Activated CD4-positive, CD25-positive, alpha-beta regulatory T cell treated with anti-CD3 and anti-CD28 coated beads, Interleukin-2, amount 50 U/mL, for 24 hours (primary cell): ENCODE measurements around the gene ZBTB43.

ENCODE experiments used
- ATAC-seq, 2 donors: fragments of 150-1000 bp; cut with Tn5 transposase; one replicate each; pipeline ENCODE4 v1.10.0; 2021; ENCODE audit warnings: mild to moderate bottlenecking in 1 of 2, moderate library complexity in 1 of 2

ZBTB43 gene

GRCh38 chr9:126832440-126832839 is 27.6 kb downstream of the ZBTB43 start:
- ATAC-seq = no peak

- ATAC-seq = no peak
Measured at GRCh38 chr9:126833020-126833419, 28.2 kb downstream of the ZBTB43 start.

DNA sequence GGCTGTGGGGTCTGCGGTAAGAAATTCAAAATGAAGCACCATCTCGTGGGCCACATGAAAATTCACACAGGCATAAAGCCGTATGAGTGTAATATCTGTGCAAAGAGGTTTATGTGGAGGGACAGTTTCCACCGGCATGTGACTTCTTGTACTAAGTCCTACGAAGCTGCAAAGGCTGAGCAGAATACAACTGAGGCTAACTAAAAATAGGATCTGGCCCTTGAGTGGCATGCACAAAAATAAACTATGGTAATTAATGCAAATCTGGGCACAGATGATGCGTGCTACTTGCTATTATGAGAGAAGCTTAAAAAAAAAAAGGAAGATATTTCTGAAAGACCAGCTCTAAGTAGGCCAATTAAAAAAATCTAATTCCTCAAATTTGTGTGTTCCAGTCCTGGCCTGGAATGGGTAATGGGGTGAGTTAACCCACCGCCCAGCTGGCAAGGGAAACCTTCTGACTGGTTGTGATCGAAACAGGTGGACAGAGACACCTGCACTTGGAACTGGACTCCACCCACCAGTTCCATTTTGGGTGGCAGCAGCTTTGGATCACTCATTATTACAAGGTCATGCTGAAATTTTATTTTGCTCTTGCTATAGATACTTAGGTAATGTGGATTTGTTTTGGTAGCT is 29.0 kb downstream of the ZBTB43 start:
- no peak for ATAC-seq

DNA sequence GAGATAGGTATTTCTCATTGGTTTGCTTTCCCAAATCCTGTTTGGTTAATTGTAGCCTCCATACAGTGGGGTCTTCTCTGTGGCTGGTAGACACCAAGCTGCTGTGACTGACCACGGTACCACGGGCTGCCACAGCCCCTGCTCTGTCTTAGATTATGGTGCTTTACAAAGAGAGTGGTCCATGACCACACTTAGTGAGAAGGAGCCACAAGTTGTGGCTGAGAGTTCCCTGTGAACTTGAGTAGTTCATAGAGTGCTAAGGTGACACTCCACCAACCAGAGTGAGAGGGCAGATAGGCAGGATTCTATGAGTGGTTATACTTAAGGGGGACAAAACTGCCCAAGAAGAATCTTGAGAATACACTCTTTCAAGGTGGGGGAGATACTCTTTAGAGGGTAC is 29.8 kb downstream of the ZBTB43 start:
- ATAC-seq = no peak

- no peak for ATAC-seq
Measured at GRCh38 chr9:126836216-126836615, 31.4 kb downstream of the ZBTB43 start.

DNA sequence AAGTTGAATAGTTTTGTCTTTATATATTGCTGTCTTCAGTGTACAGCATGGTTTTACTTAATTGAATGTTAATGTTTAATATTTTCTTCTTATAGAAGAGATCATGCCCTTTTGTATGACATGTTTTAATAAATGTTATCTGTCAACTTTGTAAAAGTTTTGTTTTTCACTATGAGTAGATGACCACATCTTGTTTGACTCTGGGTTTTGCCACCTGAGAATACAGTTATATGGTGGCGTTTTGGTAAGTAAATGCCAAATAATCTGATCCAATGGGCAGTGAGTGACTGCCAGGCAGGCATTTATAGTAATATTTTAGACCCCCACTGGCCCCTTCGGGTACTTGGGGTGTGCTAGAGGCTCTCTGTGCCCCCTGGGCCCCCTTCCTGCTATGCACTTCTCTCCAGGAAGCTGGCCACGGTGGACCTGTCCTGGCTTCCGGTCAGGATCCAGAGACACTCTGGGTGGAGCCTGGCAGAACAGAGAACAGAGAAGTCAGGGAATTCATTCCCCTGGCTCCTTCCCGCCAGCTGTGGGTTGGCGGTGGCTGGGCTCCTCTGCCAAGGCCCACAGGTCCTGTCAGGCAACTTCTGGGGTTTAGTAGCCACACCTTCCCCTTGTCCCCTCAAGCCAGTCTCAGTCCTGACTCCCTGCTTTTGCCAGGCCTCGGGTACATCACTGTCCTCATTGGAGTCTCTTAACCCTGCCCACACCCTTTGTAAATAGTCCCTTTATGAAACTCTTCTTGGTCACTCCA is 33.4 kb downstream of the ZBTB43 start:
- peak in 1 of 2 donors; percentile 64 for ATAC-seq

DNA sequence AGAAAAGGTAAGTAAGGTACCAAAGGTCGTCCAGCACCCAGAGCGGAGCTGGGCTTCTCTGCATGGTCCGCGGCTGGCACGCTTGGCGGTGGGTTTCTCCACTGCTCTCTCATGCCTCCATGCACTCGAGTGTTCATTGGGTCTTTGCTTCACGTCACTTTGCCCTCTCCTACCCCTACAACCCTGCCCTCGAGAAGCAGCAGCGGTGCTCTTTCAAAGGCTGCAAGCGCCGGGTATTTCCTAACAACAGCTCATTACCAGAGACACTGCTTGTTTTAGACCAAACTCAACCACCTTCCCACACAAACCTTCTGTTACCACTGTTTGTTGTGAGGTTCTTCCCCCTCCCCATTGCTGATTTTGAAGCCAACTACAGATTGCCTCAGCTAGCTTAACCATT is 34.1 kb downstream of the ZBTB43 start:
- no peak for ATAC-seq

GRCh38 chr9:126839301-126839700 is 34.5 kb downstream of the ZBTB43 start:
- no peak for ATAC-seq

DNA sequence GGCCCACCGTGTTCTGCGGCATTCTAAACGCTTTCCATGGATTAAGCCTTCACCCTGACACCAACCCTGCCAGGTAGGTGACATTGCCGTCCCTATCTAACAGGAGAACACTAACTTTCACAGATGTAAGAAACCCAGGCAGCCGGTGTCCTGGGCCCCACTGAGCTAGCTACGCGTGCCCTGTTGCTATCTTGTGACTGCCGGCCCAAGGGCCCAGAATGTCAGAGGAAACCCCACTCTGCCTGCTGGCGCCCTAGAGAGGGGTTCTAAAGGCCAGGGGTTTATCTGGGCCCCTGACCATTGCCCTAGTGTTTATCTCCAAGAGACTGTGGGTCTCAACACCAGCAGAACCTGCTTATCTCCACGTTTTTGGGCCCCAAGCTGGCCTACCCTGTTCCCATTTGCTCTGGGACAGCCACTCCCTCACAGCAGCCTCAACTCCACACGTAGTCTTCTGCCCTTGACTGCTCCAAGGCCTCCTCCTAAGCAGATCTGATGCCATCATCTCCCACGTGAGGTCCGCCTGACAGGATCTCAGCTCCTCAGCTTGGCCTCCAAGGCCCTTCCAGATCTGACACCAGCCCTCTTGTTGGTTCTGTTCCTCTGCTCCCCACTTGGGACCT is 37.5 kb downstream of the ZBTB43 start:
- no peak for ATAC-seq

DNA sequence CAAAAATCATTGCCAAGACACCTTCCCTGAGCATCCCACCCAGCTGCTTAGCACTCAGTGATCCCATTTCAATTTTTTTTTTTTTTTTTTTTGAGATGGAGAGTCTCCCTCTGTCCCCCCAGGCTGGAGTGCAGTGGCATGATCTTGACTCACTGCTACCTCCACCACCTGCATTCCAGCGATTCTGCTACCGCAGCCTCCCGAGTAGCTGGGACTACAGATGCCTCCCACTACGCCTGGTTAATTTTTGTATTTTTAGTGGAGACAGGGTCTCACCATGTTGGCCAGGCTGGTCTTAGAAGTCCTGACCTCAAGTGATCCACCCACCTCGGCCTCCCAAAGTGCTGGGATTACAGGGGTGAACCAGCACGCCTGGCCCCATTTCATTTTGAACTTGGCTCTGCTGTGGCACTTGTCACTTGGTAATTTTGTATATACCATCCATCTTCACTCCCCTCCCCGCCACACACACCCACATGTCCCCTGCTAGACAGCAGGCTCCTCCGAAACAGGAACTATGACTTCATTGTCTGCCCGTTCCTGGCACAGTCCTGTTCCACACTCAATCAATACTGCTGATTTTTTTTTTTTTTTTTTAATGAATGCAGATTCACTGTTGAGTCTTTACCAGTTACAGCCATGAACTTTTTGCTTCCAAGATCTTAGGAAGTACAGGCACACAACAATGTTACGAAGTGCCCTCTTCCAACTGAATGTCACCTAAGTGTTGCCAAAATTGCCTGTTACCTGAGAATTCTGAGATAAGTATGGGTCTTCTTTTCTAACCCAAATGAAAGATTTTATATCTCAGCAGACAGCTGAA is 38.3 kb downstream of the ZBTB43 start:
- no peak for ATAC-seq

DNA sequence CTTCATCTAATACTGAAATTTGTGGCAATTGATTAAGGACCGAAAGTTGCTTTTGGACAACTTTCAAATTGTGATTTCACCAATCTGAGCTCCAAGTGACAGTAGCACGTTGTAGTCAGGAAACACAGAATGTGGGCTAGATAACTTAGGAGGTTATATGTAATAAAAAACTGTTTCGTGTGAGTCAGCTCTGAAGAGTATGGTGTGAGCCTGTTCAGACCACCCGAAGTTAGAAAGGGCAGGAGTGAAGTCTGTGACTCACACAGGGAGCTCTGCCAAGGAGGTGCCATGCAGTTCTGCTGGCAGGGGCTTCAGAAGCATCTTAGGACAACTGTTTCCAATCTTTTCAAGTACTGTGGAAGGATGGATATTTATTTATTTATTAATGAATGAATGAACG is 39.2 kb downstream of the ZBTB43 start:
- ATAC-seq = no peak

- no peak for ATAC-seq
Measured at GRCh38 chr9:126847051-126847450, 42.2 kb downstream of the ZBTB43 start.

- no peak for ATAC-seq
Measured at GRCh38 chr9:126849591-126850225, 44.9 kb downstream of the ZBTB43 start.

GRCh38 chr9:126851286-126851880 is 46.5 kb downstream of the ZBTB43 start:
- no peak for ATAC-seq

- ATAC-seq = no peak
Measured at GRCh38 chr9:126852086-126852688, 47.3 kb downstream of the ZBTB43 start.

DNA sequence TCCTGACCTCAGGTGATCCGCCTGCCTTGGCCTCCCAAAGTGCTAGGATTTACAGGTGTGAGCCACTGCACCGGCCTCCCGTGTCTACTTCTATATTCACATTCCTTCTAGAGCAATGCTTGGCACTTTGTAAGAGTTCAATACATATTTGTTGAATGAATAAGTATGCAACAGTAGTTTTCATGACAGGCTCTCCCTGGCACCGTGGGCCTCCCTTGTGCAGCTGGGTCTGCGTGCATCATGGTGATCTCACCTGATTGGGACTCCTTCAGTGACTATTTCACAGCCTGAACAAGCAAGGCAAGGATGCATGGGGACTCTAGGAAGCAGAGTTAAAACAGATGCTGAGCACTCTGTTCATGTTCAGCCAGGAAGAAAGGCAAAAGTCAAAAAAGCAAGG is 48.8 kb downstream of the ZBTB43 start:
- no peak for ATAC-seq

GRCh38 chr9:126854734-126855133 is 49.9 kb downstream of the ZBTB43 start:
- no peak for ATAC-seq

GRCh38 chr9:126856326-126856877 is 51.6 kb downstream of the ZBTB43 start:
- ATAC-seq = no peak

DNA sequence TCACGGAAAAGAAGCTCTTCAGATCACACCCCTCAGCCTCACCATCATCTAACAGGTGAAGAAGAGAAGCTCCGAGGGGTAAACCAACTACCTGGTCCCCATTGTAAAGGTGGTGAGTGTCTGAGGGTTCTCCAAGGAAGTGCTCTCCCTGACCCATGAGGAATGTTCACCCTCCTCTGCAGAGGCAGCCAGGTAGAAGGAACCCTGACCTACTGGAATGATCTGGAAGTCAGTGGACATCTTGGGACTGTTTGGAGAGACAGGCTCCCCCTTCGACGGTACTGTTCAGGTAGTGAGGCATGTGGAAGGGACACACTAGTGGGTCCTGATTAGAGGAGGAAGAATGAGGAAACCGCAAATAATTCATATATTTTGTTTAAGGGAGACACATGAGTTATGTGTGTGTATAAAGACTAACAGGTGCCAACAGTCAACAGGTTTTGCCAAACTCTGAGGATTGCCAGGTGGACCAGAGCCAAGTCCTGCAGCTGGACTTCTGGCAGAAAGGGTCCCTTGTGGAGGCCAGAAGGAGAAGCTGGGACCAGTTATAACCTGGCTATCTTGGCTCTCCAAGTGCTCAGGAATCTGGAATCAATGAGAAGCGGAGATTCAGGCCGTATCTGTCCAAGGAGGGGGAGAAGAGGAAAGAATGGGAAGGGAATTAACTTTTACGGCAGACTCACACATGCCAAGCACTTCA is 52.6 kb downstream of the ZBTB43 start:
- no peak for ATAC-seq

DNA sequence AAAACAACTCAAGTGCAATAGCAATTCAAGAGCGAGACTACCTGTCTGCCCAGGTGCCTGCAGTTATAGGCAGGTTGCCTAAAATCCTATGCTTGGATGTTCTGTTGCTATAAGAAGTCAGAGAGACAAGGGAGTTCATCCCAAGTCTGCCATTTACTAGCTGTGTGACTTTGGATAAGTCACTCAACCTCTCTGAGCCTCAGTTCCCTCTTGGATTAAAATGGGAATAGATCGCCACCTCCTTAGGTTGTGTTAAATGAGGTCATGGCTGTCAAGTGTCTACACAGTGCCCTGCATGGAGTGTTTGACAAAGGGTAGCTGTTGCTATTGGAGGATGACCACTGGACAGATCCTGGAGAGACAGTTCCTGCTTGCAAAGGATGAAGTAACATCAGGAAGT is 54.3 kb downstream of the ZBTB43 start:
- no peak for ATAC-seq
